RWPE1 (cell line): ENCODE results near the gene HOXA11.

Experiments
- CTCF ChIA-PET: fragments of 350-600 bp; sonication (Branson Sonifier 250); formaldehyde crosslinking; extraction: SDS; loops from one replicate; lab custom pipeline; 2021; lab: Yijun Ruan, JAX
- POLR2A ChIA-PET: fragments of 400-600 bp; formaldehyde crosslinking; extraction: SDS; loops from one replicate; lab custom pipeline; 2020; ENCODE audit warnings: antibody characterized with exemption; ENCODE audit not compliant: low non-redundant PET; lab: Yijun Ruan, JAX
- DNase-seq: peaks from one replicate; pipeline ENCODE4 v3.0.0; 2012; ENCODE audit warnings: low spot score
- H3K27ac ChIP-seq: fragments of 450-650 bp; 2 replicates; pipeline ENCODE4 v1.5.1; 2017
- CTCF ChIP-seq: fragments of 450-650 bp; conservative IDR thresholded peaks from 2 replicates; pipeline ENCODE4 v1.5.1; 2017; ENCODE audit warnings: low read depth, mild to moderate bottlenecking

HOXA11 gene

GRCh38 chr7:27176962-27177794 lies 7.9 kb downstream of the HOXA11 start:
- peak overlapping the region; percentile 95 for H3K27ac ChIP-seq
- ChIA-PET POLR2A (no interaction called here), CTCF (no interaction called here)
- TF ChIP-seq CTCF: no peak
- no peak for DNase-seq

GRCh38 chr7:27176524-27176845 lies 8.5 kb downstream of the HOXA11 start:
- DNase-seq: no peak
- ChIA-PET CTCF (interaction anchor here (0.7 kb wide), 1 partner anchor 9 kb away, joined by 3 read pairs; the partner anchor contains the start of gene HOXA11), POLR2A (no interaction called here)
- no peak for TF ChIP-seq CTCF
- peak overlapping the region; percentile 95 for H3K27ac ChIP-seq

- POLR2A ChIA-PET: no interaction called here
- no peak for TF ChIP-seq CTCF
- peak overlapping the region; percentile 95 for H3K27ac ChIP-seq
- DNase-seq: no peak
- CTCF ChIA-PET: interaction anchor here (0.7 to 2.1 kb wide), 4 partner anchors 8 to 569 kb away, joined by 3 to 7 read pairs (median 3); partner anchors contain the start of gene HOXA11
Observed at GRCh38 chr7:27175626-27176523, 9.2 kb downstream of the HOXA11 start.

- H3K27ac ChIP-seq: peak overlapping the region; percentile 95
- CTCF ChIA-PET: interaction anchor here (0.7 to 2.1 kb wide), 4 partner anchors 9 to 570 kb away, joined by 3 to 7 read pairs (median 5); no protein-coding TSS in a partner anchor
- POLR2A ChIA-PET: no interaction called here
- no peak for TF ChIP-seq CTCF
- no peak for DNase-seq
Observed at GRCh38 chr7:27174874-27175625, 10.0 kb downstream of the HOXA11 start.

GRCh38 chr7:27173956-27174873 lies 10.8 kb downstream of the HOXA11 start, which contains the start of gene HOXA10:
TSS of gene HOXA10 (minus strand) at chr7:27174320. CDS start at chr7:27174306, 14 bp downstream.
- DNase-seq: no peak
- peak within 1 kb of the TSS; percentile 95 for H3K27ac ChIP-seq
- POLR2A ChIA-PET: no interaction called here

More at GRCh38 chr7:27173956-27174873, 10.8 kb downstream of the HOXA11 start, which contains the start of gene HOXA10:
- CTCF ChIA-PET: interaction anchor here (0.7 to 2.1 kb wide), 5 partner anchors 10 to 320 kb away, joined by 3 to 7 read pairs (median 6); no protein-coding TSS in a partner anchor
- no peak for TF ChIP-seq CTCF
